ENCODE measurements around the gene CA11.

CA11 gene

DNA sequence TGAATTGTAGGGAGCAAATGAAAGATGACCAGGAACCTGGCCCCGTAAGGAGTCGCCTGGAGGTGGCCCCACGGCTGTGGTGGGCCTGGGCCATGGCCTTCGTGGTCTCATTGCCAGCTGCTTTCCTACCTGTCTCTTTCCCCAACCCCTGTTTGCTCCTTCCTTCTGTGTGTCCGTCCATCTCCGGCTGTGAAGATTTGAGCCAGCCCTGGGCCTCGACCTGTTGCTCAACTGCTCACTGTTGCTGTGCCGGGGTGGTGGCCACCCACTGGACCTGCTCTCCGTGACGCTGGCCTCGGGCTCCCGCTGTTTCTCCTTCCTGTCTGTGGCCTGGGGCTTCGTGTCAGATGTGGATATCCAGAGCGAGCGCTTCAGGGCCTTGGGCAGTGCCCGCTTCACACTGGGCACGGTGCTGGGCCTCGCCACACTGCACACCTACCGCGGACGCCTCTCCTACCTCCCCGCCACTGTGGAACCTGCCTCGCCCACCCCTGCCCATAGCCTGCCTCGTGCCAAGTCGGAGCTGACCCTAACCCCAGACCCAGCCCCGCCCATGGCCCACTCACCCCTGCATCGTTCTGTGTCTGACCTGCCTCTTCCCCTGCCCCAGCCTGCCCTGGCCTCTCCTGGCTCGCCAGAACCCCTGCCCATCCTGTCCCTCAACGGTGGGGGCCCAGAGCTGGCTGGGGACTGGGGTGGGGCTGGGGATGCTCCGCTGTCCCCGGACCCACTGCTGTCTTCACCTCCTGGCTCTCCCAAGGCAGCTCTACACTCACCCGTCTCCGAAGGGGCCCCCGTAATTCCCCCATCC is 17.3 kb downstream of the CA11 start:
- no peak for DNase-seq (ENCODE audit: low read depth)

DNA sequence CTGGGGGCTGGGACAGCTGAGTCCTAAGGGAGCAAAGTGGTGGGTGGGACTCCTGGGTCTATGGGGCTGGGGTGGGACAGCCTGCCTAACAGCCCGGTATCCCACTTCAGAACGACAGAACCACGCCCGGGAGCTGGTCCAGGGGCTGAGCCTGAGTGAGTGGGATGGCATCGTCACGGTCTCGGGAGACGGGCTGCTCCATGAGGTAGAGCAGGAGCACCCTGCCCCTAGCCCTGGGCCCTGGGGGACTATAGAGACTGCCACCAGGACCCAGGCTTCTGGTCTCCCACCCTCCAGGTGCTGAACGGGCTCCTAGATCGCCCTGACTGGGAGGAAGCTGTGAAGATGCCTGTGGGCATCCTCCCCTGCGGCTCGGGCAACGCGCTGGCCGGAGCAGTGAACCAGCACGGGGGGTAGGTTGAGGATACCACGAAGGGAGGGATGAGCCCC is 18.1 kb downstream of the CA11 start:
- no peak for DNase-seq (ENCODE audit: low read depth)

DNA sequence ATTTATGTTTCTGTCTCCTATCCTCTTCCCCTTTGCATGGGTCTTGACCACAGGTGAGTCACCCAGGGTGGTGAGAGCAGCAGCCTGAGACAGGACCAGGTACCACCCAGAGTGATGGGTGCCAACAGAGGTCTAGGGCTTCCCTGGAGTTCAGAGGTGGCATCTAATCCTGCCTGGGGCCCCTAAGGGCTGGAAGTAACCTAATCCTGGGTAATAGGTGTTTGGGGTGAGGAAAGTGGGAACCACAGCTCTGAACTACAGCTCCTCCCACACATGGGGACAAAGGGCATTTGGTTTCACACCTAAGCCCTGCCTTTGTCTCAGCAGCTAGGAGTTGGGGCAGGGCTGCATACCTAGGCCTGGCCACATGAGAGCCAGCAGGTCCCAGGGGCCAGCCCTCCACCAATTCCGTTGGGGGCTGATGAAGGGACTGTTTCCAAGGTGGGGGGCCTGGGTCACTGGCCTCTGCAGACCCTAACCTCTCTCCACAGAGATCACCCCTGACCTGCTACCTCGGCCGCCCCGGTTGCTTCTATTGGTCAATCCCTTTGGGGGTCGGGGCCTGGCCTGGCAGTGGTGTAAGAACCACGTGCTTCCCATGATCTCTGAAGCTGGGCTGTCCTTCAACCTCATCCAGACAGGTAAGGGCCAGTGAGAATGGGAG is 18.7 kb downstream of the CA11 start:
- no peak for DNase-seq (ENCODE audit: low read depth)

DNA sequence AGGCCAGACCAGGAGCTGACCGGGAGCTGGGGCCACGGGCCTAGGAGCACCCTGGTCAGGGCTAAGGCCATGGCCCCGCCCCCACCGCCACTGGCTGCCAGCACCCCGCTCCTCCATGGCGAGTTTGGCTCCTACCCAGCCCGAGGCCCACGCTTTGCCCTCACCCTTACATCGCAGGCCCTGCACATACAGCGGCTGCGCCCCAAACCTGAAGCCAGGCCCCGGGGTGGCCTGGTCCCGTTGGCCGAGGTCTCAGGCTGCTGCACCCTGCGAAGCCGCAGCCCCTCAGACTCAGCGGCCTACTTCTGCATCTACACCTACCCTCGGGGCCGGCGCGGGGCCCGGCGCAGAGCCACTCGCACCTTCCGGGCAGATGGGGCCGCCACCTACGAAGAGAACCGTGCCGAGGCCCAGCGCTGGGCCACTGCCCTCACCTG is 20.1 kb downstream of the CA11 start:
- DNase-seq (ENCODE audit: low read depth): no peak

DNA sequence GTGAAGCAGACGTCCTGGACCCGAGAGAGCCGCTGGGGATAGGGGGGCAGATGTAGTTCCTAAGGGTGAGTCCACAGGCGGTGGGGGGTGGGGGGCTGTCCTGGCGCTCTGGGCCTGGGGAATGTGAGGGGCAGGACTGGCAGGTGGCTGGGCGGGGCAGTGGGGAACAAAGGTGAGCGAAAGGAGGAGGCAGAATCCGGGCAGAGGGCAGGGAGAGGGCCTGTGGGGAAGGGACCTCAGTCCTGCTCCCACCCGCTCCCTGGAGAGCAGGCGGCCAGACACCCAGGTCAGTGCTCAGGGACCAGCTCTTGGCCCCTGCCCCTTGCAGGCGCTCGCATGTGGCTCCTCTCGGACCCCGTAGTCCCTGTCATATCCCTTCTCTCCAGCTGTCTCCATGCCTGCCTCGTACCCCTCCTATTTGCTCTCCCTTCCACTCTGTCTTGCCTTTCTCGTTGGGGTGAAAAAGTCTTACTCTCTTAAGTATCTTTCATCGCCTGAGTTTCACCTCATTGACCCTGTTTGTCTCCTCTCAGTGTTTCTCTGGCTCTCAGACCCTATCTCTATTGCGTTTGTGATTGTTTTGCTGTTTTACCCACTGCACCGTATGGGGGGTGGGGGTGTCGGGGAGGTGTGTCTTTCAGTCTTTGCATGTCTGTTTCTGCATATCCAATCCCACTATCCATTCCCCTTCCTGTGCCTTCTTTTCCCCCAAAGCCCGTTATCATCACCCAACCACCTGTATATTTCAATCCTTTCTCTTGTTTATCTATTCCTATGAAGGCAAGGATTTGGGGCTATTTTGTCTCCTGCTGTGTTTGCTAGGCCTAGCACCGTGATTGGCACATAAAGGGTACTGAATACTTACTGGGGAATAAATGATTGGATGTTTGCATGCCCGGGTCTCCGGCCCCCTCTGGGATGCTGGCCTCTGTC is 20.9 kb downstream of the CA11 start:
- no peak for DNase-seq (ENCODE audit: low read depth)

DNA sequence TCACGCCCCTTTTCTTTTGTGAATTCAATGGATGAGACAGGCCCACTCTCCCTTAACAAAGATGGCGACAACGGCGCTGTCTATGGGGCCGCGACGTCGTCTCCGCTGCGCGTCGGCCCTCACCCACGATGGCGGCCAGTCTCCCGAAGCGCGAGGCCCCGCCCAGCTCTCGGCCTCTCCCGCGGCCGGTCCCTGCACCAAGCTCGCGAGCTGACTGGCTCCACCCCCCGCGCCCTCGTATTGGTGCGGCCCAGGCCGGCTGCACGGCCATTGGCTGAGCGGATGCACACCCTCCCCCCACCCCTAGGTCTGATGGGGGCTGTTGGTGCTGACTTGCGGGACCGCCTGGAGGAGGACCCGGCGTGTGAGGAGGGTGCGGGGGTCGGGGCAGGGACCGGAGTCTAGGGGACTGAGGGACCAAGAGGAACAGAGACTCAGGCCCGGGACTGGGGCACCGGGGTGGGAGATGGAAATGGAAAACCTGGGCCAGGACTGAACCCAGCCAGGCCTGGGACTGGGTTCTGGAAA is 21.9 kb downstream of the CA11 start:
- peak; percentile 91 for DNase-seq (ENCODE audit: low read depth)

DNA sequence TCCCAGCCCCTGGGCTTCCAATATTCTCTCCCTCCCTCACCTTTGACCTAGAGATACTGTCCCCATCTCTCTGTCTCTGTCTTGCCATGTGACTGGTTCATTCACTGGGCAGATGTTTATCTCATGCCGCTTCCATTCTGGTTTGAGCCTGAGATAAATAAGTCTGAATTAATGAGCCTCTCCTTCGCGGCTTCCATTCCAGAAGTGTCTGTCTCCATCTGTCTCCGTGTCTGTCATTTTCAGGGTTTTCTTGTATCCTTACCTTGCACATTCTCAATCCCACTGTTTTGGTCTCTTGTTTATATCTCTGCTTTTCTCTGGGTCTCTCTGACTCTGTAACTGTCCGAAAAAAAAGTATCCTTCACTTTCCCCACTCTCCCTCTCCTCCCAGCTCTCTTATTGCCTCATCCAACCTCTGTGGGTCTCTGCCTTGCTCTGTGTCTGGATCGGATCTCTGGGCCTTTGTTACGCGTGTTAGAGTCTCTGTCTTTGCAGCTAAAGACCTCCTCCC is 22.4 kb downstream of the CA11 start:
- no peak for DNase-seq (ENCODE audit: low read depth)

DNA sequence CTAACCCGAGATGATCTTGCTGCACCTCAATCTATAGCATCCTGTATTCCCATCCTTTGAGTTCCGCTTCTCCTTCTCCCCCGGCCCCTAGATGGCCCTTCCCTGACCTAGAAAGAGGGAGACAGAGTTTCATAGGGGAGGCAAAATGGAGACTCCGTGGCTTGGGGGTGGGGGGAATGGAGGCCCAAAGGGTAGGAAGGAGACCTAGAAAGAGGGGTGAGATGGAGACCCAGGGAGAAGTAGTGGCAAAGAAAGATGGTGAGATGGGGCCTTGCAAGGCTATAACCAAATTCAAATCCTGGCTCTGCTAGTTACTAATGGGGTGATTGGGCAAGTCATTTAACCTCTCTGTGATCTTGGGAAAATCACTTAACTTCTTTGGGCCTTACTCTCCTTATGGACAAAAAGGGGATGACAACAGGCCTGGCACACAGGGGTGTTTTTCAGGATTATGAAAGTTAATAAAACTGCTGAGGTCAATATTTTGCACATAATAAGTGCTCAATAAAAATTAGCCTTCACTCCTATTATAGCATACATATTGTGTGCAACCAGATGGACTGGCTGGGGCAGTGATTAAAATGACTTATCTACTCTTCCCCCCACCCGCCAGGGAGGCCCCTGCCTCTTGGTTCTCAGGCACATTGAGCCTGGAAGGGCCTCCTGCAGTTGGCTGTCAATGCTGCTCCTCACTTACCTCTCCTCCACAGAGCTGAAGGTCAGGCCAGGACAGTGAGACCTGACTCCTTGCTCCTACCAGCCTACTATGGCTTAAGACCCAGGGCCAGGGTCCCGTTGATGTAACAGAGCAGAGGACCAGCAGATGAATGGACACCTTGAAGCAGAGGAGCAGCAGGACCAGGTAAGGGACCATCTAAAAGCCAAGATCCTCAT is 26.0 kb downstream of the CA11 start:
- no peak for DNase-seq (ENCODE audit: low read depth)

DNA sequence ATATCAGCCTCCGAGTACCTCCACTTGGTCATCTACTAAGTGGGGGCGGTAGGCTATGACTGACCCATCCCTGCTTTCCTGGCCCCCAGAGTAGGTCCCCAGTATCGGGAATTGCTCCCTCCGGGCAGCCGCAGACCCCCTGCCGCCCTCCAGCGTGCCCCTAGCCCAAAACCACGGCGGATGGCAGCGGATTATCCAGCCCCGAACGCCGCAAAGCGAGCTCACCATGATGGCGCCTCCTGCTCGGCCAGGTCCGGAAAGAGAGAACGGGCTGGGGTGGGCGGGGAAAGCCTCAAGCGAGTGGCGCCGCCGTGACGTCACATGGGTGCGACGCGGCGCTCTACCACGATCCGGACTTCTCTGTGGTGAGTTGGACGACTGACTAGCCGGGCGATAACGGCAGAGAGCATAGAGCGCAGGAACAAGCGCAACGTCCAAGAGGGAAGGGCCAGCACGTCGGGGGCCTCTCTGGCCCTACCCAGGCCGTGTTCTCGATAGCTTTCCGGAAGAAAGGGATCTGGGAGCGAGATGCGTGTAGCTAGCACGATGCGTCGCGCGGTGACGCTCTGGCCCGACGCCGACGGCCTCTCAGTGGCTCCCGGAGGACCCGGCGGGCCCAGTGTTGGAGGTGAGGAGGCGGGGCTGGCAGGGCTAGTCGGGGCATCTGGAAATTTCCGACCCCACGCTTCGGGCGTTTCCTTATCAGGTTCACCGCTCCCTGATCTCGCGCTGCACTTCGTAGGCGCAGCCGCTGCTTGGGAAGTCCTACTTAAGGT is 26.9 kb downstream of the CA11 start, which contains the start of the genes RPL18 and SPHK2:
Gene RPL18, minus strand, starts transcription at position 263 of the 776 bp plus-strand sequence. Its CDS starts 35 bp downstream, at position 228.
Gene SPHK2, plus strand, starts transcription at position 591 of the 776 bp plus-strand sequence. CDS start 1,009 bp downstream, outside the sequence.
- DNase-seq (ENCODE audit: low read depth): peak; percentile 91

DNA sequence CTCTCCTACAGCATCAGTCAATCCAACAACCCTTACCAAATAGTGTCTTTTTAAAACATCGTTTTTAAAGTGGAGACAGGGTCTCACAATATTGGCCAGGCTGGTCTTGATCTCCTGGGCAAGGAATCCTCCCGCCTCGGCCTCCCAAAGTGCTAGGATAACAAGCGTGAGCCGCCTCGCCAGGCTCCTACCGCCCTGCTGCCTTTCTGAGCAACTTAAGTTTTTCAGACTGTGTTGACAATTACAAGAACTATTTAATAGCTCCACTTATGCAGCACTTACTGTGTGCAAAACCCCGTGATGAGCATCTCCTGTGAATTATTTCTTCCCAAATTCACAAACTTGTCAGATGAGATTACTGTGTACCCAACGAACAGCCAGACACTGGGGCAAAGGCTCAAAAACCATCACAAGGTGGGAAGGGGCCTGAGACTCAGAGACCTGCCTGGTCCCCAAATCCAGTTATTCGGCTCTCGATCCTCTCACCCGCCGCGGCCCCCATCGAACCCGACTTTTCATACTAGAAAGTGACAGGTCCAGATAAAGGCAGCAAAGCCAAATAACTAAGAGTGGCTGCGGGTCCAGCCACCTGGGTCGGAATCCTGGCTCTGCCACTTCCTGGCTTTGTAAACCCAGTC is 27.6 kb downstream of the CA11 start:
- DNase-seq (ENCODE audit: low read depth): no peak

DNA sequence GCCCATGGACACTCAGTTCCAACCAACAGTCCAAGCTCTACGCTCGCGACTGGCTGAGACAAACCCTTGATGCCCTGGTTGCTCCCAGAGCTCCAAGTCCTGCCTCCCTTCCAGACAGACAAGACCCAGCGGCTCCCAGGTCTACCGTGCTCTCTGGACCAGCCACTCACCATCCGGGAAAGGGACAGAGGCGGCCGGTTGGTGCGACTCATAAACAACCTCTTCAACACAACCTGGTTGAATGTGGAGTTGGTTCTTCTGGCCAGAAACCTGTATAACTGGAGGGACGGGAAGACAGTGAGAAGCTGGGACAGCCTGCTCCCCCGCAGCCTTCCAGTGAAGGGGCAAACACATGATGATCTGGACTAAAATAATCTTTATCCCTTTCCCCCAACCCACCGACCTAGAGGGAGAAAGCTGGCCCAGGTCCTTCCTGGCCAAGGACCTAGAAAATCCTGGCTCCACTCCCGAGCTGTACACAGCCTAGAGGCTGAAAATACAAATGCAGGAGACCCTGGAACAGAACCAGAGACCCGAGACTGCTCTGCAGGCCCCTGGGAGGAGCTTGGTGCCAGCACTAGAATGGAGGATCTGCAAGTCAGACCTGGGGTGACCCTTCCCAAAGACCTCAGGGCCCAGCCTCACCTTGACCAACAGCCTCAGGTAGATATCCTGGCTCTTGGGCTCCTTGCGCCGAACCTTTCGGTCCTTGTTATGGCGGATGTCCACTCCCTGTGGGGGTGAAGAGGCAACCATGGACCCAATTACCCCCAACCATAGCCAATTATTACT is 28.6 kb downstream of the CA11 start:
- DNase-seq (ENCODE audit: low read depth): no peak

DNA sequence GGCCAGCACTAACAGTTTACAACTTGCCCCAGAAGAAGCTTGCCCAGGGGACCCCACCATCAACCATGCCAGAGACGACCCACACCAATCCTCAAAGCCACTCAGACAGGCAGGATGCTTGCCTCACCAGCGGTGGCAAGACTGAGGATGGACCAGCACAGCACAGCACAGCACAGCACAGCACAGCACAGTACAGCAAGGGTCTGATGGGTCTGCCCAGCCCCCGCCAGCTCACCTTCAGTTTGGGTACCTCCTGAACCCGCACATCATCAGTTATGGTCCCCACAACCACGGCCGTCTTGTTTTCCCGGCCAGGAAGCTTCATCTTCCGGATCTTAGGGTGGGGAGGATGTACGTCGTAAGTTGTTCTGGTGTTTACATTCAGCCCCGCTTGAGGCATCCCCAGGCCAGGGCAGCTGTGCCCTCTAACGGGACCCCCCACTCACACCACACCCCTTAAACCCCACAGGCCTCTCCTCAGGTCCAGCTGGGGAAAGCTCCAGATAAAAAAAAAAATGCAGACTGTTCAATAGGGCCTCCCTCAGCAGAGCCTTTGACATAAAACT is 29.4 kb downstream of the CA11 start:
- DNase-seq (ENCODE audit: low read depth): no peak

DNA sequence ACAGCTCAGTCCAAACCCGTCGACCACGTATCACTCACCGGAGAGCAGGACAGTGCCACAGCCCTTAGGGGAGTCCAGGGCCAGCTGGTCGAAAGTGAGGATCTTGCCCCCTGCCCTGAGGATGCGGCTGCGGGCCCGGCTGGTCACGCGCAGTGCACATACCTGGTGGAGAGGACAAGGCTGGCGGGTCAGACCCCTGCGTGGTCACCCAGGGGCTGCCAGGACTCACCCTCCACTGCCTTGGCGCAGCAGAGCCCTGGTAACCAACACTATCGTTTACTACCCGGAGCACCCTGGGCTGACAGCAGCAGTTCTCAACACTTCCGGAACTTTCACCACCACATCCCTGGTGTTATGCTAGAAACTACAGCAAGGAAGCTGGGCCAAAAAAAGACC is 29.9 kb downstream of the CA11 start:
- no peak for DNase-seq (ENCODE audit: low read depth)

DNA sequence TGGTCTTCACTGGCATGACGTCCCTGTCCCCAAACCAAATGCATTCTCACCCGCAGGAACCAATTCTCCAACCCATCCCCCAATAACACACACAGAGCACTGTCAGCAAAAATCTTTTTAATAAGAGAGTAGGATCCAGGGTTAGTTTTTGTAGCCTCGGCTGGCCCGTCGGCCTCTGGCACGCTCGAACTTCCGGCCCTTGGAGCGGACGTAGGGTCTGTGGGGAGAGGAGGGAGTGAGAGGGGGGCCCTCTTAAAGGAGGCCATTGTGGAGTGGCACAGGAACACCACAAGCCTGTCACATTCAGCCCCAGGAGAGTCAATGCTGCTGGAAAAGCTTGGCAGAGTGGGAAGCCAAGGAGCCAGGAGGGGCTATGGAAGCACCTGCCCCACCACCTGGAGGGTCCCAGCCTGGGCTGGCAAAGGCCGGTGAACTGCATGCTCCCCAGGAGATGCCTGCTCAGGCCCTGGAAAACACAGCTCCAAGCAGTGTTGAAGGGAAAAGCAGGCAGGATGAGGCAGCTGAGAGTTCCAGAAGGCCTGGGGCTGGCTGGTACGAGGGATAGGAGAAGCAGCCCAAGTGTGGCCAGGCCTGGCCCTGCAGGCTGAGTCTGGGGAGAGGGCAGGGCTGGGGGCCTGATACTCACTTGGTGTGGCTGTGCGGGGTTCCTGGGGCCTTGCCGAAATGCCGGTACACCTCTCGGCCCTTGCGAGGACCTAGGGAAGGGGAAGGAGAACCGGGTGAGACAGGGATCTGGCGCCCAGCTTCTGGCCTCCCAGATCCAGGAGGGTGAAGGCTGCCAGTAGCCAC is 30.6 kb downstream of the CA11 start:
- DNase-seq (ENCODE audit: low read depth): no peak

DNA sequence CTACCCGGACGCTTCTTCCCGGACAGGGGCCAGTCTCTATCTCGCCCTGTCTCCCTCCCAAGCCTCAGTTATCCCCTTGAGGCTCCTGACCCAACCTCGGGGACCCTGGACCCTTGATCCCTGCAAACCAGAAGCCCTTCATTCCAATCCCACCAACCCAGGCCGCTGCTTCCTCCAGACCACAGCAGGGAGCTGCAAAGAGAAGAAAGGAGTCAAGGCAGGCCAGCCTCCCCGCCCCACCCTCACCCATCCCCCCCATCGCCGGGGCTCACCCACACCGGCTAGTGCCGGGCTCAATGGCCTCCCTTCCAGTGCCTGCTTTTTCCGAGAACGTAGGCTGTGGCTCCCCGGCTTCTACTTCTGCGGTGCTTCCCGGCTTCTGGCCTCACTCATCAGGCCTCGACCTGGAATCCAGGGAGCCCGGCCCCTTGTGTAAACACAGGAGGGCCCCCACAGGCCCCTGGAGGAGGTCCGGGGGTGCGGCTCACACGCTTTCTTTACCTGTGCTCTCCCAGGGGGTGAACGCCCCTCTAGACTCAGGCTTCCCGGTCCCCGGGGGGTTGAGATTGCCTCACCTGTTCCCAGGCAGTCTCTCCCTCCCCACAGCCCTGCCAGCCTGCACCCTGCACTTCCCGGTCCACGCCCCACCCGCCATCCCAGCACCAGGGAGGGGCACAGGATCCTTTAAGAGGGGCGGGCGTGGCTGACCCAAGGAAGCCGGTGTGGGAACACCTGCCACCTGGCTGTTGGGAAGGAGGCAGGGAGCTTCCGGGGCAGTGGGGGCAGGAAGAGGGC is 31.4 kb downstream of the CA11 start, which contains the start of gene FAM83E:
Gene FAM83E, minus strand, starts transcription at position 641 of the 795 bp plus-strand sequence. CDS start 1,704 bp downstream, outside the sequence.
- DNase-seq (ENCODE audit: low read depth): no peak

DNA sequence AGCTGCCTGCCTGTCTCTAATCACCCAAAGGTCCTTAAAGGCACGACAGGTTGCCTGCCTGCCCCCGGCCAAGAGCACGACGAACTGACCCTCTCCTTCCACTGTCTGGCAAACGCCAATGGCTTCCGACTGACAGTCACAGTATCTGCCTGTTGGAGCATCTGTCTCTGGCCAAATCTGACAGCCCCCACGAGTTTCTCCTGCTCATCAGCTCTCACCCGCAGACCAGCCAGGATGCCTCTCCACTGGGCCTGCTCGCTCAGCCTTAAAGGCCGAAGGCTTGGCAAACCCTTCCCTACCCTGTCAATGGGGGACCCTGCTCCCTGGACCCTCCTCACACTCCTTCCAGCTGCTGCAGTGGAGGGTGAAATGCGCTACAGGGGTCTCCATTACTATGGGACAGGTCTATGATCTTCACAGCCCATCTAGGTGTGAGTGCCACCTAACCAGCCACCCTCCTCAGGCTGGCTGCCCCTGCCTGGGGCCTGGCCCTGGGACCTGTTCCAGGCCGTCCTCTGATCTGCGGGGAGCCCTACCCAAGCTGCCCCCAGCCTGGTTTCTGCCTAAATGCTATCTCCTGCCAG is 32.0 kb downstream of the CA11 start:
- DNase-seq (ENCODE audit: low read depth): no peak

All from stimulated activated CD8-positive, alpha-beta memory T cell treated with anti-CD3 and anti-CD28 coated beads, Interleukin-12 subunit alpha, Interleukin-12 subunit beta, amount 100 ng/mL, for 1 hour (primary cell).